Brain microvascular endothelial cell (primary cell): ENCODE data around the gene PPM1L.

Experiments used
- DNase-seq: peaks from one replicate; pipeline ENCODE4 v3.0.0-alpha.2; 2020
- H3K27ac ChIP-seq: fragments of 250-450 bp; sonication (Bioruptor Pico); 2 replicates; pipeline ENCODE4 v1.5.1; 2020; ENCODE audit warnings: mild to moderate bottlenecking, moderate library complexity
- H3K27me3 ChIP-seq: fragments of 250-450 bp; sonication (Bioruptor Pico); replicated peaks from 2 replicates; pipeline ENCODE4 v1.5.1; 2020; ENCODE audit warnings: mild to moderate bottlenecking
- H3K36me3 ChIP-seq: fragments of 250-450 bp; sonication (Bioruptor Pico); replicated peaks from 2 replicates; pipeline ENCODE4 v1.5.1; 2020; ENCODE audit warnings: mild to moderate bottlenecking
- H3K4me3 ChIP-seq: 2 replicates; pipeline ENCODE4 v1.5.1; 2011; ENCODE audit warnings: low read depth, mild to moderate bottlenecking, control low read depth, low read length, moderate library complexity
- CTCF ChIP-seq: IDR thresholded peaks from 2 replicates; pipeline ENCODE4 v1.5.1; 2011; ENCODE audit warnings: low read depth, mild to moderate bottlenecking, moderate library complexity, low read length, control low read depth, inconsistent platforms; ENCODE audit errors: missing control alignments
- in situ Hi-C: cut with HindIII; loops from 2 replicates; pipeline ENCODE4 v1.10.0; 2017; ENCODE audit warnings: low sequenced_read_pairs, low pct_ligation_motif_present

PPM1L gene

DNA sequence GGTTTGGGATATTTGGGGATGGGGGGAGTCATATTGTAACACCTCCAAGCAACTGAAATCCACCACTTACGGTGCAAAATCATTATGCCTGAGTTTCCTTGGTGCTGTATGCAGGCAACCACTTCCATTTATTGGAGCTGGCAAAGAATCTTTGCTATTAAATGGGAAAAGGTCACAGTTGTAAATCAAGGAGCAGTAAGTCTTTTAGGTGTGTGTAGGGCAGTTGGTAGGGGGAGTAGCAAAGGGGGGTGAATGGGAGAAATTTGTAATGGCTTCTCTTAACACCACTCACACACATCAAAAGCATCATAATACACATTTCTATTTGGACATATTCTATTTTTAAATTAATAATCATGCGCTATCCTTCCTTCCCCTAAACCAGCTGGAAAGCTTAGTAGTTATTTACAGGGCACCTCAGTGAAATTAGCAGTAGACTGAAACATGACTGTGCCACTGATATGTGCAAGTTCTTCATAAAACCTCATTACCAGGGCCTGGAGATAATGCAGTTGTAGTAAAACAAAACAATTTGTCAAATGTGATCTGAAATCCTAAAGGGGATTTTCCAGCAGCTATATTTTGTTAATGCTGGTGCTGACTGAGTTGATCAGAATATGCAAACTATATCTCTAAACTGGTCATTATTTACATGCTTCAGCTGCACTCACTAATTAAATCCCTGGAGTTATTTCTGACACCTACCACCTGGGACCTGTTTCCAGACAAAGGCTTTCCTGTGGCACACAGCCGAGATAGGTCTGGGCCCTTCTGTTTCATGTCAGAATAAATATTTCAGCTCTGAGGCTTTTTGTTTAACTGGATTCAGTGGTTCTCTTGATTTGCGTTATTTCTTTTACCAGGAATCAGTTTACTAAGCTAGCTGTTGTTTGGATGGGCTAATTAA lies 259.1 kb downstream of the PPM1L start:
- no peaks in the 10 kb centered on the region for H3K36me3 ChIP-seq
- TF ChIP-seq CTCF = no peak
- H3K27ac ChIP-seq = no peak overlapping the region
- no peak for DNase-seq
- no peak overlapping the region for H3K4me3 ChIP-seq
- no peaks in the 10 kb centered on the region for H3K27me3 ChIP-seq
- in situ Hi-C loops = no loop called here

- no peak overlapping the region for H3K27ac ChIP-seq
Measured at GRCh38 chr3:161016417-161017313, 260.6 kb downstream of the PPM1L start.

GRCh38 chr3:161017971-161018370 lies 261.9 kb downstream of the PPM1L start:
- H3K36me3 ChIP-seq = no peaks in the 10 kb centered on the region
- in situ Hi-C loops = no loop called here
- H3K4me3 ChIP-seq = no peak overlapping the region
- H3K27me3 ChIP-seq = no peaks in the 10 kb centered on the region
- TF ChIP-seq CTCF = no peak
- H3K27ac ChIP-seq = no peak overlapping the region
- no peak for DNase-seq

More at GRCh38 chr3:161016417-161017313, 260.6 kb downstream of the PPM1L start:
- Histone ChIP-seq H3K4me3 (no peak overlapping the region), H3K36me3 (no peaks in the 10 kb centered on the region), H3K27me3 (no peaks in the 10 kb centered on the region)
- DNase-seq = no peak
- no peak for TF ChIP-seq CTCF
- in situ Hi-C loops = no loop called here

DNA sequence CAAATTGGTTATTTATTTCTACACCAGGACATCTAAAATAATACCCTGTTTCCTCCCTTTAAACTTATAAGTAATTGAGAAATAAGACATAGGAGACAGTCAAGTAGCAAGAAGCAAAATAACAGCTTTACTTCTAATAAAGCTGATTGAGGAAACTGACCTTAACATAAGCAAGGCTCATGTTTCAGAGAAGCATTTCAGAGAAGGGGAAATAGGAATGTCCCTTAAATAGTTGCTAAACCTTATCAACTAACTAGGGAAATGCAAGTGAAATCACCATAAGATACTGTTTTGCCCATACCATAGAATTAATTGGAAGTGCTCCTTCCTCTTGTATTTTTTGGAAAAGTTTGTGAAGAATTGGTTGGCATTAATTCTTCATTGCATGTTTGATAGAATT lies 264.2 kb downstream of the PPM1L start:
- Histone ChIP-seq H3K27ac (no peak overlapping the region), H3K27me3 (no peaks in the 10 kb centered on the region), H3K36me3 (no peaks in the 10 kb centered on the region), H3K4me3 (no peak overlapping the region)
- no peak for TF ChIP-seq CTCF
- in situ Hi-C loops = no loop called here
- no peak for DNase-seq

- DNase-seq = no peak
- H3K27ac ChIP-seq = no peak overlapping the region
- no peak overlapping the region for H3K4me3 ChIP-seq
- in situ Hi-C loops = no loop called here
- no peaks in the 10 kb centered on the region for H3K27me3 ChIP-seq
- no peaks in the 10 kb centered on the region for H3K36me3 ChIP-seq
- no peak for TF ChIP-seq CTCF
Measured at GRCh38 chr3:161025911-161026310, 269.9 kb downstream of the PPM1L start.
